ENCODE data around the gene CALCOCO1.

- TF ChIP-seq SUZ12 (IDR thresholded peaks at IDR 0.05; ENCODE audit: extremely low read depth, insufficient read depth, insufficient read length) (no peak), YY1 (IDR thresholded peaks at IDR 0.05; ENCODE audit: insufficient read depth, insufficient read length) (no peak), ZNF274 (IDR thresholded peaks at IDR 0.05; ENCODE audit: low read depth, low read length) (no peak)
Measured at GRCh38 chr12:53712059-53712643, 15.1 kb downstream of the CALCOCO1 start.
